ENCODE measurements around the gene ZNF367. TPM values are rescaled to one million over a fixed set of nuclear protein-coding genes. Genes with fewer than 3 reads are reported as not detected.

ZNF367 gene
- total RNA-seq, 4 donors from 2014 or later: 2.0 to 3.4 (median 2.6) TPM

- Histone ChIP-seq H3K27me3 (no peaks in the 10 kb centered on the region), H3K4me1 (no peaks in the 10 kb centered on the region), H3K36me3 (no peaks in the 10 kb centered on the region), H3K4me3 (no peak overlapping the region), H3K9me3 (peaks cover 0 to 6% (median 0%) of the 10 kb centered on the region in 4 donors), H3K27ac (replicated peaks in 1 of 4) (no peak overlapping the region)
- TF ChIP-seq, protein P1, sequence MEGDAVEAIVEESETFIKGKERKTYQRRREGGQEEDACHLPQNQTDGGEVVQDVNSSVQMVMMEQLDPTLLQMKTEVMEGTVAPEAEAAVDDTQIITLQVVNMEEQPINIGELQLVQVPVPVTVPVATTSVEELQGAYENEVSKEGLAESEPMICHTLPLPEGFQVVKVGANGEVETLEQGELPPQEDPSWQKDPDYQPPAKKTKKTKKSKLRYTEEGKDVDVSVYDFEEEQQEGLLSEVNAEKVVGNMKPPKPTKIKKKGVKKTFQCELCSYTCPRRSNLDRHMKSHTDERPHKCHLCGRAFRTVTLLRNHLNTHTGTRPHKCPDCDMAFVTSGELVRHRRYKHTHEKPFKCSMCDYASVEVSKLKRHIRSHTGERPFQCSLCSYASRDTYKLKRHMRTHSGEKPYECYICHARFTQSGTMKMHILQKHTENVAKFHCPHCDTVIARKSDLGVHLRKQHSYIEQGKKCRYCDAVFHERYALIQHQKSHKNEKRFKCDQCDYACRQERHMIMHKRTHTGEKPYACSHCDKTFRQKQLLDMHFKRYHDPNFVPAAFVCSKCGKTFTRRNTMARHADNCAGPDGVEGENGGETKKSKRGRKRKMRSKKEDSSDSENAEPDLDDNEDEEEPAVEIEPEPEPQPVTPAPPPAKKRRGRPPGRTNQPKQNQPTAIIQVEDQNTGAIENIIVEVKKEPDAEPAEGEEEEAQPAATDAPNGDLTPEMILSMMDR (IDR thresholded peaks at IDR 0.05): no peak
- TF ChIP-seq POLR2AphosphoS5 (IDR thresholded peaks at IDR 0.05): no peak
- TF ChIP-seq POLR2A (IDR thresholded peaks at IDR 0.05; ENCODE audit: low read depth): no peak
- no peak for TF ChIP-seq EP300 (IDR thresholded peaks at IDR 0.05)
- DNase-seq (ENCODE audit: extremely low spot score): no peak
- intact Hi-C loops (cut with DNase I): no loop called here
Observed at GRCh38 chr9:96400132-96400910, 17.8 kb downstream of the ZNF367 start.

DNA sequence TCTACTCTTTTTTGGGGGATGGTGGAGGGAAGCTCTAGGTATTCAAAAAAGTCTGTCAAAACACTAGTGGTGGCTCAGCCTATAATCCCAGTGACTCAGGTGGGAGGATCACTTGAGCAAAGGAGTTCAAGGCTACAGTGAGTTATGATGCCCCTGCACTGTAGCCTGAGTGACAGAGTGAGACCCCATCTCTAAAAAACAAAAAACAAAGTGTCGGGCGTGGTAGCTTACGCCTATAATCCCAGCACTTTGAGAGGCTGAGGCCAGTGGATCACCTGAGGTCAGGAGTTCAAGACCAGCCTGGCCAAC is 18.9 kb downstream of the ZNF367 start:
- Histone ChIP-seq H3K36me3 (no peaks in the 10 kb centered on the region), H3K27me3 (no peaks in the 10 kb centered on the region), H3K4me1 (no peaks in the 10 kb centered on the region), H3K9me3 (peaks cover 0 to 6% (median 0%) of the 10 kb centered on the region in 4 donors), H3K4me3 (no peak overlapping the region), H3K27ac (replicated peaks in 1 of 4) (no peak overlapping the region)
- intact Hi-C loops (cut with DNase I): no loop called here
- DNase-seq (ENCODE audit: extremely low spot score): no peak
- 90% methylated on average over 3 of the region's 3 CpGs for WGBS
- no peak for TF ChIP-seq POLR2AphosphoS5 (IDR thresholded peaks at IDR 0.05)

- DNase-seq (ENCODE audit: extremely low spot score): no peak
- WGBS: 65% methylated on average over 3 of the region's 3 CpGs
- H3K4me3 ChIP-seq: no peak overlapping the region
- H3K27ac ChIP-seq (replicated peaks in 1 of 4): no peak overlapping the region
- TF ChIP-seq EP300 (IDR thresholded peaks at IDR 0.05): no peak
- no peaks in the 10 kb centered on the region for H3K27me3 ChIP-seq
- no peaks in the 10 kb centered on the region for H3K36me3 ChIP-seq
- H3K4me1 ChIP-seq: no peaks in the 10 kb centered on the region
- intact Hi-C loops (cut with DNase I): no loop called here
- H3K9me3 ChIP-seq: peaks cover 0 to 6% (median 0%) of the 10 kb centered on the region in 4 donors
Observed at GRCh38 chr9:96398582-96399324, 19.4 kb downstream of the ZNF367 start.

DNA sequence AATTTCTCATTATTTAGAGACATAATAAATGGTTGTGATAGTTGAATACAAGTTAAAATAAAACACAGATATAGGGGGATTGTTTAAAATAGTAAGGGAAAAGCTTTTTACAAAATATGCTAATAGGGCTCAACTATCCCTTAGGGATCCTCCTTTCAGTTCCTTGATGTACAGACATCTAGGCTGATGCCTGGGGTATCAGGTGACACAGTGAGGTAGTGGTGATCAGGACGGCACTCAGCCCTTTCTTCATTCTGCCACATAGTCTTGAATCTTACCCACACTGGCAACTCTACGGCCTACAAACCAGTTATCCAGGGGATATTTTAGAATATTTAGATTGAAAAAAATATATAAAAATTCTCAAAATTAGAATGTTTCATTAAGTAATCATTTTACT is 22.2 kb downstream of the ZNF367 start:
- no peak for DNase-seq (ENCODE audit: extremely low spot score)
- intact Hi-C loops (cut with DNase I): no loop called here
- H3K36me3 ChIP-seq: peaks cover 0 to 4% (median 0%) of the 10 kb centered on the region in 4 donors
- H3K4me1 ChIP-seq: no peaks in the 10 kb centered on the region
- H3K4me3 ChIP-seq: no peak overlapping the region
- WGBS: 93% methylated on average over 2 of the region's 2 CpGs
- peaks cover 0 to 6% (median 0%) of the 10 kb centered on the region in 4 donors for H3K9me3 ChIP-seq
- TF ChIP-seq POLR2AphosphoS5 (IDR thresholded peaks at IDR 0.05): no peak
- no peak for TF ChIP-seq POLR2A (IDR thresholded peaks at IDR 0.05; ENCODE audit: low read depth)
- TF ChIP-seq, protein P1 (IDR thresholded peaks at IDR 0.05): no peak
- TF ChIP-seq EP300 (IDR thresholded peaks at IDR 0.05): no peak
- no peak overlapping the region for H3K27ac ChIP-seq (replicated peaks in 1 of 4)
- no peaks in the 10 kb centered on the region for H3K27me3 ChIP-seq

DNA sequence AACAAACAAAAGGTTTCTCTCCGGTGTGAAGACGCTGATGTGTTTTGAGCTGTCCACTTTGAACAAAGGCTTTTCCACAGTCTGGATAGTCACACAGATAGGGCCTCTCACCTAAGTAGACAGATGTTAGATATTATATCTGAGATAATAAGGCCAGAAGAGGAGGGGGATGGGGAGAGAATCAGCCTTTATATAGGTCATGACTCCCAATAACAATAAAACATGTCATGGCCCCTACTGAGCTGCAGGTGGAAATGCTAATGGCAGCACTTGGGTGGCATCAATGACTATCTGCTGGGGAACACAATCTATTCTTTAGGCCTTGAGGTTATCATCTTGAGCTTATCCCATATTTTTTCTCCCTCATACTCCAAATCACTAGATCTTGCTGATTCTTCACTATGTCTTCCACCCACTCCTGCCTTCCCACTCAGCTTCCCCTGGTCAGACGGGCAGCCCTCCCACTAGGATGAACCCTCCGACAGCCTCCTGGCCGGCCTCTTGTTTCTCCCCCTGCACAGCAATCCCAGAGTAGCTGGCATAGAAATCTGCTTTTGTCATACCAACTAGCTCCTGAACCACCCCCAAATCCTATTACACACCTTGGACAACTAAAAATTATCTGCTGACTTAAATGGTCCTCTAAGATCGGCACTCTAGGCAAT is 23.2 kb downstream of the ZNF367 start:
- Histone ChIP-seq H3K36me3 (peaks cover 0 to 4% (median 0%) of the 10 kb centered on the region in 4 donors), H3K27me3 (no peaks in the 10 kb centered on the region), H3K4me1 (no peaks in the 10 kb centered on the region), H3K9me3 (no peaks in the 10 kb centered on the region), H3K4me3 (no peak overlapping the region), H3K27ac (replicated peaks in 1 of 4) (no peak overlapping the region)
- DNase-seq (ENCODE audit: extremely low spot score): no peak
- no peak for TF ChIP-seq EP300 (IDR thresholded peaks at IDR 0.05)
- no peak for TF ChIP-seq POLR2A (IDR thresholded peaks at IDR 0.05; ENCODE audit: low read depth)
- TF ChIP-seq, protein P1 (IDR thresholded peaks at IDR 0.05): no peak
- TF ChIP-seq POLR2AphosphoS5 (IDR thresholded peaks at IDR 0.05): no peak
- 96% methylated on average over 6 of the region's 6 CpGs for WGBS
- intact Hi-C loops (cut with DNase I): no loop called here
